Left lung (tissue), 10 donors: ENCODE results near the gene SYNE4. TPM values are rescaled to one million over a fixed set of nuclear protein-coding genes. Genes with fewer than 3 reads are reported as not detected.
A peak's percentile ranks its signal among the peaks of the same experiment; 100 is the strongest.

Experiments
- ATAC-seq: fragments of 200-7000 bp; cut with Tn5 transposase; one replicate; pipeline ENCODE4 v1.9.1; 2020; ENCODE audit warnings: moderate library complexity
- DNase-seq, 4 donors: peaks; one replicate each; pipeline ENCODE4 v3.0.0-alpha.2; 2013 to 2020
- H3K27ac ChIP-seq, 2 donors: fragments of 200-600 bp; sonication (generic) in 1 of 2; one replicate each; pipeline versions ENCODE4 v1.5.0 to v1.8.0; 2020 to 2021
- H3K27me3 ChIP-seq, 2 donors: fragments of 200-600 bp; sonication (generic) in 1 of 2; one replicate each; pipeline versions ENCODE4 v1.5.0 to v1.8.0; 2020 to 2021
- H3K36me3 ChIP-seq, 2 donors: fragments of 200-600 bp; sonication (generic) in 1 of 2; one replicate each; pipeline versions ENCODE4 v1.5.0 to v1.8.0; 2020 to 2021
- H3K4me1 ChIP-seq, 2 donors: fragments of 200-600 bp; one replicate each; pipeline ENCODE4 v1.8.0; 2021
- H3K4me3 ChIP-seq, 2 donors: fragments of 200-600 bp; sonication (generic) in 1 of 2; one replicate each; pipeline versions ENCODE4 v1.5.0 to v1.8.0; 2020 to 2021; ENCODE audit warnings: mild to moderate bottlenecking in 1 of 2
- H3K9me3 ChIP-seq, 2 donors: fragments of 200-600 bp; sonication (generic) in 1 of 2; one replicate each; pipeline versions ENCODE4 v1.5.0 to v1.8.0; 2020 to 2021
- CTCF ChIP-seq, 2 donors: fragments of 200-600 bp; sonication (generic) in 1 of 2; IDR thresholded peaks; one replicate each; pipeline versions ENCODE4 v1.5.0 to v1.8.0; 2021; ENCODE audit warnings: antibody characterized with exemption in 2 of 2
- intact Hi-C, 2 donors: fragments of 100-400 bp; cut with DNase I; formaldehyde crosslinking; loops; one replicate each; pipeline versions ENCODE4 v1.11.2 to v1.14.2; 2022
- polyA plus RNA-seq, 6 donors: library from polyadenylated mRNA; unstranded; fragments of 120-200 nt; gene quantifications; one replicate each; pipeline ENCODE4 v1.2.1, GENCODE V29; 2013; ENCODE audit not compliant: insufficient read length in 6 of 6
- total RNA-seq, 2 donors: library from RNA; stranded (reverse); fragmentation: NEBNext Ultra II Directional; extraction: Animal tissue kit (Norgen Biotek cat#: 25700); gene quantifications; one replicate each; pipeline ENCODE4 v1.2.1, GENCODE V29; 2021
- donor health status: DM: no; HTN: yes; CAD: no.
- donor health status: DM: no; HTN: no; CAD: no.

The SYNE4 gene
- total and polyA plus RNA-seq, 8 donors = 6.8 to 13.1 (median 8.7) TPM

GRCh38 chr19:35995048-35995993 is 13.3 kb downstream of the SYNE4 start, which contains the start of gene SDHAF1:
SDHAF1 (plus strand) TSS chr19:35995188; CDS start chr19:35995275, 87 bp downstream.
- Histone ChIP-seq H3K27me3 (no peaks in the 10 kb centered on the region), H3K27ac (peak within 1 kb of the TSS; percentile 64 to 86), H3K36me3 (peaks cover 0 to 17% of the 10 kb centered on the region in 2 donors), H3K4me1 (peaks cover 14 to 32% of the 10 kb centered on the region in 2 donors), H3K9me3 (no peaks in the 10 kb centered on the region), H3K4me3 (peak within 1 kb of the TSS; percentile 87 to 89)
- intact Hi-C loops = no loop called here
- ATAC-seq (peak; percentile 96), DNase-seq (peak; percentile 90 to 100 (median 97))
- no peak for TF ChIP-seq CTCF (IDR thresholded peaks at IDR 0.05)

DNA sequence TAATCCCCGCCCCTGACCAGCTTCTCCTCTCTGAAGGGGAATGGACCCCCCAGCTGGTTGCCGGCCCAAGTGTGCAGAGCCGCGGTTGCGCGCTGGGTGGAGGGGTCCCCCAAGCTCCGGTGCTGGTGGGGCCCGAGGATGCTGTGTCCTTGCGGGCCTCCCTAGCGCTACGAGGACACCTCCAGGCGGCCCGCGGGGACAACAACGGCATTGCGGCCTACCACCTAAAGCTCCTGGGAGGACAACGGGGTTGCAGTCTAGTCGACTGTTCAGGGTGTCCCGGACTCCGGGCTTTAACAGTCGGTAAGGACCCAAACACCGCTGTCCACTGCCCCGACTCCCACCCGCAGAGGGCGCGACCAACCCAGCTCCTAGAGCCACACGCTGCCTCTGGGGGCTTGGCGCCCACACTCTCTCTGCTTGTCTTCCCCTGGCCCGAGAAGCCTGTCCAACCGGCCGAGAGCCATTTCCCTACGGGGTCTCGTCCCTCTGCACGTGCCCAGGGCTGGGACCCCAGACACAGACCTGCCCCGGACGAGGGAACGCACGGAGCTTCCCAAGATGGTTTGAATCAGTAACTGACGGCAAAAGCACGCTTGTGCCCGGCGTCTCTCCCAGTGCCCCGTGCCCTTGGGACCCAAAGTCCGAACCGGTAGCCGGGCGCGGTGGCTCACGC is 14.6 kb downstream of the SYNE4 start:
- Histone ChIP-seq H3K4me3 (peak overlapping the region; percentile 87 to 89), H3K9me3 (peaks cover 0 to under 1% of the 10 kb centered on the region in 2 donors), H3K4me1 (peaks cover 14 to 32% of the 10 kb centered on the region in 2 donors), H3K27me3 (peaks cover 0 to 5% of the 10 kb centered on the region in 2 donors), H3K27ac (peak overlapping the region in 1 of 2 donors; percentile 86), H3K36me3 (peaks cover 0 to 17% of the 10 kb centered on the region in 2 donors)
- DNase-seq (peak in 2 of 4 donors; percentile 42 to 80), ATAC-seq (peak; percentile 1)
- no peak for TF ChIP-seq CTCF (IDR thresholded peaks at IDR 0.05)
- intact Hi-C loops = no loop called here

- H3K27me3 ChIP-seq = peaks cover 0 to 13% of the 10 kb centered on the region in 2 donors
- no peak overlapping the region for H3K4me3 ChIP-seq
- peaks cover 0 to 9% of the 10 kb centered on the region in 2 donors for H3K36me3 ChIP-seq
- H3K9me3 ChIP-seq = peaks cover 0 to 4% of the 10 kb centered on the region in 2 donors
- DNase-seq (no peak), ATAC-seq (no peak)
- peaks cover 14 to 32% of the 10 kb centered on the region in 2 donors for H3K4me1 ChIP-seq
- intact Hi-C loops = no loop called here
- TF ChIP-seq CTCF (IDR thresholded peaks at IDR 0.05) = no peak
- no peak overlapping the region for H3K27ac ChIP-seq
Measured at GRCh38 chr19:35992907-35993765, 15.5 kb downstream of the SYNE4 start.

- no peak for ATAC-seq
- peak in 1 of 4 donors; percentile 0 for DNase-seq
Measured at GRCh38 chr19:35991731-35992450, 16.7 kb downstream of the SYNE4 start.

More at GRCh38 chr19:35991731-35992450, 16.7 kb downstream of the SYNE4 start:
- no peaks in the 10 kb centered on the region for H3K36me3 ChIP-seq
- TF ChIP-seq CTCF (IDR thresholded peaks at IDR 0.05) = no peak
- H3K4me1 ChIP-seq = peaks cover 18 to 30% of the 10 kb centered on the region in 2 donors
- peaks cover 5 to 26% of the 10 kb centered on the region in 2 donors for H3K27me3 ChIP-seq
- no peak overlapping the region for H3K27ac ChIP-seq
- intact Hi-C loops = no loop called here
- peaks cover 0 to 4% of the 10 kb centered on the region in 2 donors for H3K9me3 ChIP-seq
- H3K4me3 ChIP-seq = no peak overlapping the region
